Tibial nerve (tissue), 4 donors: Measurements from ENCODE around the gene R3HCC1L.

ENCODE experiments used
- EP300 ChIP-seq, 2 donors: sonication (generic); formaldehyde crosslinking; IDR thresholded peaks; one replicate each; pipeline ENCODE4 v1.6.1; 2017; ENCODE audit warnings: antibody characterized with exemption in 2 of 2, mild to moderate bottlenecking in 1 of 2
- TF ChIP-seq, protein P1 (sequence below), 5 experiments: fragments of 200-600 bp in 3 of 5; fragments of 450-650 bp in 2 of 5; sonication (generic) in 3 of 5; IDR thresholded peaks; one replicate each; pipeline ENCODE4 v1.5.1; 2016 to 2019; ENCODE audit warnings: antibody characterized with exemption in 5 of 5, mild to moderate bottlenecking in 3 of 5, moderate library complexity in 2 of 5

- no peak for TF ChIP-seq EP300 (IDR thresholded peaks at IDR 0.05)
- TF ChIP-seq, protein P1, sequence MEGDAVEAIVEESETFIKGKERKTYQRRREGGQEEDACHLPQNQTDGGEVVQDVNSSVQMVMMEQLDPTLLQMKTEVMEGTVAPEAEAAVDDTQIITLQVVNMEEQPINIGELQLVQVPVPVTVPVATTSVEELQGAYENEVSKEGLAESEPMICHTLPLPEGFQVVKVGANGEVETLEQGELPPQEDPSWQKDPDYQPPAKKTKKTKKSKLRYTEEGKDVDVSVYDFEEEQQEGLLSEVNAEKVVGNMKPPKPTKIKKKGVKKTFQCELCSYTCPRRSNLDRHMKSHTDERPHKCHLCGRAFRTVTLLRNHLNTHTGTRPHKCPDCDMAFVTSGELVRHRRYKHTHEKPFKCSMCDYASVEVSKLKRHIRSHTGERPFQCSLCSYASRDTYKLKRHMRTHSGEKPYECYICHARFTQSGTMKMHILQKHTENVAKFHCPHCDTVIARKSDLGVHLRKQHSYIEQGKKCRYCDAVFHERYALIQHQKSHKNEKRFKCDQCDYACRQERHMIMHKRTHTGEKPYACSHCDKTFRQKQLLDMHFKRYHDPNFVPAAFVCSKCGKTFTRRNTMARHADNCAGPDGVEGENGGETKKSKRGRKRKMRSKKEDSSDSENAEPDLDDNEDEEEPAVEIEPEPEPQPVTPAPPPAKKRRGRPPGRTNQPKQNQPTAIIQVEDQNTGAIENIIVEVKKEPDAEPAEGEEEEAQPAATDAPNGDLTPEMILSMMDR (IDR thresholded peaks at IDR 0.05) = no peak
Measured at GRCh38 chr10:98135222-98135899, 904 bp downstream of the R3HCC1L start.
